H1 (cell line): ENCODE data around the gene PIBF1. TPM values are rescaled to one million over a fixed set of nuclear protein-coding genes. Genes with fewer than 3 reads are reported as not detected.

ENCODE experiments used
- CTCF ChIA-PET: fragments of 300-600 bp; sonication (Branson Sonifier 250); formaldehyde crosslinking; loops from one replicate; lab custom pipeline; 2021; ENCODE audit not compliant: partially characterized antibody; lab: Charles Lee
- POLR2A ChIA-PET: fragments of 300-600 bp; sonication (Branson Sonifier 250); formaldehyde crosslinking; loops from one replicate; lab custom pipeline; 2021; ENCODE audit warnings: inconsistent platforms; ENCODE audit not compliant: partially characterized antibody; lab: Charles Lee
- DNase-seq, 2 experiments: peaks; one replicate each; pipeline versions ENCODE4 v3.0.0 to v3.0.0-alpha.2; 2010 to 2022; ENCODE audit warnings: low spot score in 2 of 2, low read depth in 1 of 2, mixed read lengths in 1 of 2
- FAIRE-seq: peaks from 2 replicates; lab custom pipeline; 2011; peaks lifted over from hg19 to GRCh38; lab: Jason Lieb, UNC
- H2AFZ ChIP-seq: 2 replicates; pipeline ENCODE4 v1.8.1; 2012; ENCODE audit warnings: low read length, inconsistent platforms
- H2AK5ac ChIP-seq: 2 replicates; pipeline ENCODE4 v1.6.1; 2013; ENCODE audit warnings: low read depth, low read length
- H2BK120ac ChIP-seq: replicated peaks from 2 replicates; pipeline ENCODE3; 2013; ENCODE audit warnings: low read depth, low read length, inconsistent platforms
- H2BK12ac ChIP-seq: 2 replicates; pipeline ENCODE4 v1.6.1; 2013; ENCODE audit warnings: low read depth, low read length
- H2BK15ac ChIP-seq: 2 replicates; pipeline ENCODE4 v1.6.1; 2013; ENCODE audit warnings: low read length
- H2BK20ac ChIP-seq: 2 replicates; pipeline ENCODE4 v1.6.1; 2013; ENCODE audit warnings: low read length
- H2BK5ac ChIP-seq: 2 replicates; pipeline ENCODE4 v1.6.1; 2013; ENCODE audit warnings: low read depth, low read length
- H3K14ac ChIP-seq: 2 replicates; pipeline ENCODE4 v1.6.1; 2013; ENCODE audit warnings: inconsistent platforms; ENCODE audit not compliant: insufficient read length
- H3K18ac ChIP-seq: 2 replicates; pipeline ENCODE4 v1.6.1; 2013; ENCODE audit warnings: low read length; ENCODE audit errors: extremely low read depth
- H3K23ac ChIP-seq: 2 replicates; pipeline ENCODE4 v1.6.1; 2013; ENCODE audit warnings: inconsistent platforms; ENCODE audit not compliant: insufficient read length
- H3K23me2 ChIP-seq: 2 replicates; pipeline ENCODE4 v1.6.1; 2013; ENCODE audit warnings: low read depth, low read length
- H3K27ac ChIP-seq: 2 replicates; pipeline ENCODE4 v1.6.1; 2011; ENCODE audit warnings: low read depth, low read length, inconsistent platforms
- H3K27me3 ChIP-seq, 4 experiments: replicated peaks in 1 of 4; 1 replicate in 1 of 4; 2 replicates in 3 of 4; pipeline versions ENCODE4 v1.6.1 to v1.8.1; 2011 to 2013; ENCODE audit warnings: low read length in 3 of 4, mild to moderate bottlenecking in 3 of 4, inconsistent platforms in 2 of 4, mixed read lengths in 2 of 4, moderate library complexity in 1 of 4; ENCODE audit not compliant: control insufficient read depth in 3 of 4, insufficient read depth in 3 of 4; ENCODE audit errors: extremely low read depth in 1 of 4
- H3K36me3 ChIP-seq, 4 experiments: 2 replicates each; pipeline versions ENCODE4 v1.6.1 to v1.8.1; 2011 to 2013; ENCODE audit warnings: mild to moderate bottlenecking in 4 of 4, low read length in 3 of 4, moderate library complexity in 2 of 4, control low read depth in 1 of 4, inconsistent platforms in 1 of 4; ENCODE audit not compliant: insufficient read depth in 4 of 4, control insufficient read depth in 2 of 4
- H3K4ac ChIP-seq: replicated peaks from 2 replicates; pipeline ENCODE3; 2013; ENCODE audit warnings: low read length, low read depth, mixed read lengths, inconsistent platforms; ENCODE audit not compliant: insufficient read length
- H3K4me1 ChIP-seq, 4 experiments: replicated peaks in 1 of 4; 1 replicate in 1 of 4; 2 replicates in 3 of 4; pipeline versions ENCODE4 v1.6.1 to v1.8.1; 2011 to 2013; ENCODE audit warnings: low read length in 3 of 4, inconsistent platforms in 2 of 4, mixed read lengths in 1 of 4; ENCODE audit not compliant: insufficient read depth in 4 of 4, control insufficient read depth in 3 of 4
- H3K4me2 ChIP-seq, 2 experiments: 2 replicates each; pipeline versions ENCODE4 v1.6.1 to v1.8.1; 2011 to 2013; ENCODE audit warnings: low read depth in 2 of 2, low read length in 2 of 2, control low read depth in 1 of 2, inconsistent platforms in 1 of 2, mild to moderate bottlenecking in 1 of 2; ENCODE audit not compliant: insufficient read depth in 1 of 2
- H3K4me3 ChIP-seq, 4 experiments: fragments of 200-600, 300-600 bp in 1 of 4; sonication (generic), shearing (Covaris generic), sonication (Bioruptor Twin) in 1 of 4; 2 replicates each; pipeline versions ENCODE4 v1.5.1 to v1.8.1; 2011 to 2016; ENCODE audit warnings: low read length in 4 of 4, low read depth in 3 of 4, control low read depth in 2 of 4, inconsistent platforms in 2 of 4, mild to moderate bottlenecking in 2 of 4, mixed read lengths in 1 of 4, moderate library complexity in 1 of 4; ENCODE audit not compliant: insufficient read depth in 2 of 4; ENCODE audit errors: extremely low read depth in 1 of 4
- H3K56ac ChIP-seq: replicated peaks from 2 replicates; pipeline ENCODE3; 2013; ENCODE audit warnings: low read depth, mild to moderate bottlenecking, mixed read lengths, low read length, inconsistent platforms; ENCODE audit not compliant: insufficient read length
- H3K79me1 ChIP-seq: 2 replicates; pipeline ENCODE4 v1.6.1; 2013; ENCODE audit warnings: low read depth, low read length, control low read depth
- H3K79me2 ChIP-seq, 2 experiments: 2 replicates each; pipeline versions ENCODE4 v1.6.1 to v1.8.1; 2012 to 2013; ENCODE audit warnings: low read length in 2 of 2, mild to moderate bottlenecking in 2 of 2, inconsistent platforms in 1 of 2; ENCODE audit not compliant: insufficient read depth in 2 of 2, control insufficient read depth in 1 of 2
- H3K9ac ChIP-seq, 4 experiments: replicated peaks in 1 of 4; 1 replicate in 1 of 4; 2 replicates in 3 of 4; pipeline versions ENCODE4 v1.6.1 to v1.8.1; 2011 to 2013; ENCODE audit warnings: low read depth in 3 of 4, low read length in 3 of 4, control low read depth in 2 of 4, mild to moderate bottlenecking in 2 of 4, moderate library complexity in 2 of 4, inconsistent platforms in 1 of 4; ENCODE audit errors: extremely low read depth in 1 of 4
- H3K9me3 ChIP-seq, 2 experiments: 2 replicates each; pipeline versions ENCODE4 v1.6.1 to v1.8.1; 2012 to 2013; ENCODE audit warnings: mild to moderate bottlenecking in 2 of 2, moderate library complexity in 2 of 2, control low read depth in 1 of 2, inconsistent platforms in 1 of 2, low read depth in 1 of 2, low read length in 1 of 2, mixed read lengths in 1 of 2; ENCODE audit not compliant: insufficient read depth in 2 of 2
- H4K20me1 ChIP-seq, 2 experiments: replicated peaks in 1 of 2; 2 replicates each; pipeline versions ENCODE3 to v1.8.1; 2011 to 2013; ENCODE audit warnings: inconsistent platforms in 2 of 2, low read length in 2 of 2, mild to moderate bottlenecking in 1 of 2; ENCODE audit not compliant: insufficient read depth in 2 of 2, control insufficient read depth in 1 of 2
- H4K5ac ChIP-seq: 2 replicates; pipeline ENCODE4 v1.6.1; 2013; ENCODE audit warnings: low read length, low read depth, mixed read lengths, inconsistent platforms; ENCODE audit not compliant: insufficient read length
- H4K8ac ChIP-seq: 2 replicates; pipeline ENCODE4 v1.8.0; 2013; ENCODE audit warnings: mild to moderate bottlenecking, moderate library complexity, low read length, inconsistent platforms; ENCODE audit not compliant: insufficient read depth; ENCODE audit errors: extremely low read depth
- H4K91ac ChIP-seq: replicated peaks from 2 replicates; pipeline ENCODE3; 2013; ENCODE audit warnings: low read length, mixed read lengths, inconsistent platforms; ENCODE audit not compliant: insufficient read length
- EGR1 ChIP-seq: IDR thresholded peaks from 2 replicates; pipeline ENCODE4 v1.6.1; 2011; ENCODE audit warnings: low read depth, low read length, borderline replicate concordance
- EZH2 ChIP-seq: fragments of 200-600 bp; sonication (generic); IDR thresholded peaks from 2 replicates; pipeline ENCODE4 v1.7.1; 2012; ENCODE audit warnings: low read depth, mild to moderate bottlenecking, moderate library complexity, low read length, inconsistent platforms; ENCODE audit not compliant: severe bottlenecking
- GABPA ChIP-seq: IDR thresholded peaks from 2 replicates; pipeline ENCODE4 v1.6.1; 2011; ENCODE audit warnings: mild to moderate bottlenecking, low read length, moderate library complexity, borderline replicate concordance; ENCODE audit not compliant: insufficient read depth
- HDAC2 ChIP-seq, 2 experiments: fragments of 300-600 bp in 1 of 2; sonication (generic) in 1 of 2; IDR thresholded peaks; 2 replicates each; pipeline ENCODE4 v1.6.1; 2011 to 2012; ENCODE audit warnings: low read depth in 2 of 2, low read length in 2 of 2, mild to moderate bottlenecking in 2 of 2, moderate library complexity in 2 of 2, borderline replicate concordance in 1 of 2, inconsistent platforms in 1 of 2
- KDM4A ChIP-seq: IDR thresholded peaks from one replicate; pipeline ENCODE4 v1.7.1; 2012; ENCODE audit warnings: low read depth, mild to moderate bottlenecking, moderate library complexity, low read length, inconsistent platforms; ENCODE audit not compliant: severe bottlenecking
- NANOG ChIP-seq: IDR thresholded peaks from 2 replicates; pipeline ENCODE4 v1.6.1; 2011; ENCODE audit warnings: low read length, low read depth, mild to moderate bottlenecking, inconsistent platforms; ENCODE audit not compliant: insufficient read depth, poor library complexity, severe bottlenecking
- NRF1 ChIP-seq: IDR thresholded peaks from 2 replicates; pipeline ENCODE4 v1.6.1; 2011; ENCODE audit warnings: mild to moderate bottlenecking, low read depth, low read length, improper control_type of control experiment
- RBBP5 ChIP-seq: IDR thresholded peaks from 2 replicates; pipeline ENCODE4 v1.7.1; 2012; ENCODE audit warnings: low read depth, mild to moderate bottlenecking, inconsistent platforms, low read length, moderate library complexity, borderline replicate concordance
- RFX5 ChIP-seq: IDR thresholded peaks from 2 replicates; pipeline ENCODE4 v1.6.1; 2011; ENCODE audit warnings: low read depth, low read length, improper control_type of control experiment, borderline replicate concordance
- SP4 ChIP-seq: IDR thresholded peaks from 2 replicates; pipeline ENCODE4 v1.6.1; 2012; ENCODE audit warnings: low read length, inconsistent platforms
- WGBS, 2 experiments: shearing (Covaris generic) in 1 of 2; methylation state at CpG; one replicate each; pipeline versions ENCODE4 v1.1.6 to v1.1.7; 2013 to 2015; ENCODE audit warnings: low lambda C conversion rate in 2 of 2, mixed read lengths in 2 of 2, inconsistent platforms in 1 of 2, low coverage in 1 of 2, missing lambda C conversion rate in 1 of 2; ENCODE audit not compliant: insufficient replicate concordance in 2 of 2, insufficient coverage in 1 of 2, insufficient read length in 1 of 2; ENCODE audit errors: extremely low coverage in 1 of 2, missing lambda C conversion rate in 1 of 2; 5-methylcytosine and 5-hydroxymethylcytosine counted together
- polyA plus RNA-seq, 7 experiments: library from polyadenylated mRNA; depleted of rRNA in 3 of 7; stranded (reverse) in 5 of 7; unstranded in 2 of 7; fragments of >200 nt in 5 of 7; fragments of 200-250 nt in 2 of 7; gene quantifications; 1 replicate in 5 of 7; 2 replicates in 1 of 7; 4 replicates in 1 of 7; pipeline versions ENCODE4 v1.2.1 to v1.2.3, GENCODE V29; 2011 to 2013; ENCODE audit warnings: missing spikeins in 2 of 7, mixed read lengths in 2 of 7
- total RNA-seq: library from RNA; stranded (reverse); fragmentation: NEBNext Ultra II Directional; extraction: Animal tissue kit (Norgen Biotek cat#: 25700); gene quantifications from 2 replicates; pipeline ENCODE4 v1.2.1, GENCODE V29; 2021
- TF ChIP-seq, protein P1 (sequence below), 3 experiments: IDR thresholded peaks; 1 replicate in 2 of 3; 2 replicates in 1 of 3; pipeline versions ENCODE4 v1.5.1 to v1.6.1; 2011; ENCODE audit warnings: low read length in 3 of 3, mild to moderate bottlenecking in 3 of 3, inconsistent platforms in 2 of 3, low read depth in 1 of 3, moderate library complexity in 1 of 3; ENCODE audit not compliant: insufficient read depth in 1 of 3; ENCODE audit errors: control extremely low read depth in 1 of 3

Gene PIBF1
- total and polyA plus RNA-seq, 2 of the 8 experiments (the other 6 are each of a cell fraction or from before 2014, with no cell fraction given) = 1.1 to 13.2 TPM

DNA sequence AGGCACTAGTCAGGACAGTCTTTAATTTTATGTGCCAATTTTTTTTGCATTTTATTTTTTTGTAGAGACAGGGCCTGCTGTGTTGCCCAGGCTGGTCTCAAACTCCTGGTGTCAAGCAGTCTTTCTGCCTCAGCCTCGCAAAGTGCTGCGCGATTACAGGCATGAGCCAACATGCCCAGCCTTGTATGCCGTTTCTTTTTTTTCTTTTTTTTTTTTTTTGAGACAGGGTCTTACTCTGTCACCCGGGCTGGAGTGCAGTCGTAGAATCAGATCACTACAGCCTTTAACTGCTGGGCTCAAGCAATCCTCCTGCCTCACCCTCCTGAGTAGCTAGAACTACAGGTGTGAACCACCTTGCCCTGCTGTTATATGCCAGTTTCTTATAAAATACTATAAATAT is 27.8 kb upstream of the PIBF1 start:
- Histone ChIP-seq H3K14ac (no peak overlapping the region), H3K4ac (no peak overlapping the region), H3K23me2 (no peaks in the 10 kb centered on the region), H4K20me1 (peaks cover 0 to 1% of the 10 kb centered on the region in 2 experiments), H4K5ac (no peak overlapping the region), H2AK5ac (no peak overlapping the region), H3K4me3 (no peak overlapping the region), H3K9me3 (no peaks in the 10 kb centered on the region), H2BK15ac (no peak overlapping the region), H2AFZ (no peak overlapping the region), H3K4me2 (no peak overlapping the region), H3K4me1 (no peaks in the 10 kb centered on the region), H3K9ac (no peak overlapping the region), H3K23ac (no peak overlapping the region), H3K27ac (no peak overlapping the region), H4K8ac (no peak overlapping the region), H2BK20ac (no peak overlapping the region), H2BK12ac (no peak overlapping the region), H3K56ac (no peak overlapping the region), H2BK5ac (no peak overlapping the region), H3K79me2 (no peaks in the 10 kb centered on the region), H3K79me1 (no peaks in the 10 kb centered on the region), H3K18ac (no peak overlapping the region), H3K27me3 (no peaks in the 10 kb centered on the region), H3K36me3 (peaks cover 4 to 72% (median 26%) of the 10 kb centered on the region in 4 experiments; a peak in 7 of 8 replicates), H4K91ac (no peak overlapping the region), H2BK120ac (no peak overlapping the region)
- ChIA-PET POLR2A (interaction anchor here (1.1 to 1.4 kb wide), 3 partner anchors 12 to 27 kb away, joined by 3 to 4 read pairs (median 3); no protein-coding TSS in a partner anchor), CTCF (no interaction called here)
- no peak for FAIRE-seq
- 98% methylated on average over 5 of the region's 6 CpGs; no CpG with 5 or more reads in 1 of the 2 experiments for WGBS, 2 experiments
- no peak for DNase-seq
- TF ChIP-seq EZH2 = no peak
- TF ChIP-seq KDM4A = no peak
- no peak for TF ChIP-seq HDAC2 (IDR thresholded peaks at IDR 0.05; ENCODE audit: borderline replicate concordance in 1 of 2, low read depth in 2 of 2, low read length in 2 of 2)
- TF ChIP-seq RBBP5 = no peak
- no peak for TF ChIP-seq GABPA
- no peak for TF ChIP-seq SP4
- TF ChIP-seq, protein P1, sequence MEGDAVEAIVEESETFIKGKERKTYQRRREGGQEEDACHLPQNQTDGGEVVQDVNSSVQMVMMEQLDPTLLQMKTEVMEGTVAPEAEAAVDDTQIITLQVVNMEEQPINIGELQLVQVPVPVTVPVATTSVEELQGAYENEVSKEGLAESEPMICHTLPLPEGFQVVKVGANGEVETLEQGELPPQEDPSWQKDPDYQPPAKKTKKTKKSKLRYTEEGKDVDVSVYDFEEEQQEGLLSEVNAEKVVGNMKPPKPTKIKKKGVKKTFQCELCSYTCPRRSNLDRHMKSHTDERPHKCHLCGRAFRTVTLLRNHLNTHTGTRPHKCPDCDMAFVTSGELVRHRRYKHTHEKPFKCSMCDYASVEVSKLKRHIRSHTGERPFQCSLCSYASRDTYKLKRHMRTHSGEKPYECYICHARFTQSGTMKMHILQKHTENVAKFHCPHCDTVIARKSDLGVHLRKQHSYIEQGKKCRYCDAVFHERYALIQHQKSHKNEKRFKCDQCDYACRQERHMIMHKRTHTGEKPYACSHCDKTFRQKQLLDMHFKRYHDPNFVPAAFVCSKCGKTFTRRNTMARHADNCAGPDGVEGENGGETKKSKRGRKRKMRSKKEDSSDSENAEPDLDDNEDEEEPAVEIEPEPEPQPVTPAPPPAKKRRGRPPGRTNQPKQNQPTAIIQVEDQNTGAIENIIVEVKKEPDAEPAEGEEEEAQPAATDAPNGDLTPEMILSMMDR (IDR thresholded peaks at IDR 0.05; ENCODE audit: control extremely low read depth in 1 of 3, insufficient read depth in 1 of 3, low read depth in 1 of 3, low read length in 3 of 3) = no peak
- TF ChIP-seq NRF1 = no peak
- no peak for TF ChIP-seq NANOG
- TF ChIP-seq EGR1 = no peak
- TF ChIP-seq RFX5 = no peak
